Endothelial cell of umbilical vein (primary cell): ENCODE results near the gene PDE10A. TPM values are rescaled to one million over a fixed set of nuclear protein-coding genes. Genes with fewer than 3 reads are reported as not detected.

ENCODE experiments used
- BruUV-seq: library from RNA; stranded (reverse); fragments of 400-500 nt; replicated peaks from 2 replicates; lab custom pipeline; 2021; lab: Mats Ljungman, UMichigan
- CTCF ChIA-PET: fragments of 300-600, 350-600 bp; sonication (Branson Sonifier 250); formaldehyde crosslinking; loops from one replicate; lab custom pipeline; 2021; ENCODE audit warnings: antibody characterized with exemption, inconsistent platforms; lab: Charles Lee
- POLR2A ChIA-PET: fragments of 300-600, 350-600 bp; sonication (Branson Sonifier 250); formaldehyde crosslinking; loops from one replicate; lab custom pipeline; 2021; ENCODE audit warnings: antibody characterized with exemption, inconsistent platforms; lab: Charles Lee
- DNase-seq: peaks from one replicate; pipeline ENCODE4 v3.0.0-alpha.2; 2011; ENCODE audit warnings: low read depth, low spot score
- FAIRE-seq: peaks from 2 replicates; lab custom pipeline; 2011; peaks lifted over from hg19 to GRCh38; lab: Jason Lieb, UNC
- H2AFZ ChIP-seq: 2 replicates; pipeline ENCODE4 v1.6.0; 2012; ENCODE audit warnings: low read depth, low read length, control low read depth, inconsistent platforms
- H3K27ac ChIP-seq: 2 replicates; pipeline ENCODE4 v1.5.1; 2011; ENCODE audit warnings: low read depth, mild to moderate bottlenecking, control low read depth, low read length, moderate library complexity; ENCODE audit not compliant: insufficient read depth
- H3K27me3 ChIP-seq, 2 experiments: 2 replicates each; pipeline versions ENCODE4 v1.6.0 to v1.6.1; 2011; ENCODE audit warnings: low read length in 2 of 2, mixed read lengths in 1 of 2; ENCODE audit not compliant: control insufficient read depth in 2 of 2, insufficient read depth in 2 of 2
- H3K36me3 ChIP-seq, 2 experiments: 2 replicates in 1 of 2; 3 replicates in 1 of 2; pipeline ENCODE4 v1.5.1; 2011; ENCODE audit warnings: low read length in 2 of 2, mild to moderate bottlenecking in 1 of 2, moderate library complexity in 1 of 2; ENCODE audit not compliant: control insufficient read depth in 2 of 2, insufficient read depth in 2 of 2; ENCODE audit errors: extremely low read depth in 1 of 2
- H3K4me1 ChIP-seq: 3 replicates; pipeline ENCODE4 v1.5.1; 2011; ENCODE audit warnings: mild to moderate bottlenecking, low read length; ENCODE audit not compliant: control insufficient read depth, insufficient read depth; ENCODE audit errors: extremely low read depth
- H3K4me2 ChIP-seq: 2 replicates; pipeline ENCODE4 v1.6.1; 2011; ENCODE audit warnings: low read length, control low read depth, mixed read lengths; ENCODE audit not compliant: insufficient read depth
- H3K4me3 ChIP-seq, 3 experiments: fragments of 200-600 bp in 1 of 3; sonication (generic), shearing (Covaris generic) in 1 of 3; replicated peaks in 1 of 3; 2 replicates each; pipeline ENCODE4 v1.5.1; 2011 to 2016; ENCODE audit warnings: control low read depth in 3 of 3, low read length in 3 of 3, mild to moderate bottlenecking in 2 of 3, inconsistent platforms in 1 of 3, low read depth in 1 of 3, moderate library complexity in 1 of 3; ENCODE audit not compliant: insufficient read depth in 1 of 3
- H3K79me2 ChIP-seq: 2 replicates; pipeline ENCODE4 v1.6.0; 2012; ENCODE audit warnings: low read length, inconsistent platforms; ENCODE audit not compliant: control insufficient read depth, insufficient read depth
- H3K9ac ChIP-seq: replicated peaks from 2 replicates; pipeline ENCODE3; 2011; ENCODE audit warnings: low read length, control low read depth; ENCODE audit not compliant: insufficient read depth; ENCODE audit errors: extremely low read depth
- H3K9me1 ChIP-seq: replicated peaks from 3 replicates; pipeline ENCODE4 v1.6.0; 2011; ENCODE audit warnings: mild to moderate bottlenecking, low read length; ENCODE audit not compliant: control insufficient read depth, insufficient read depth; ENCODE audit errors: extremely low read depth
- H3K9me3 ChIP-seq: replicated peaks from 2 replicates; pipeline ENCODE4 v1.5.1; 2012; ENCODE audit warnings: low read length, inconsistent platforms; ENCODE audit not compliant: control insufficient read depth, insufficient read depth
- H4K20me1 ChIP-seq: replicated peaks from 2 replicates; pipeline ENCODE3; 2011; ENCODE audit warnings: mild to moderate bottlenecking, low read length; ENCODE audit not compliant: control insufficient read depth, insufficient read depth; ENCODE audit errors: extremely low read depth
- EZH2 ChIP-seq: IDR thresholded peaks from 2 replicates; pipeline ENCODE4 v1.6.1; 2012; ENCODE audit warnings: borderline replicate concordance, low read depth, mild to moderate bottlenecking, moderate library complexity, low read length, inconsistent platforms; ENCODE audit not compliant: severe bottlenecking
- GATA2 ChIP-seq: IDR thresholded peaks from 2 replicates; pipeline ENCODE4 v1.7.0; 2011; ENCODE audit warnings: low read depth, mild to moderate bottlenecking, moderate library complexity, mixed read lengths, low read length; ENCODE audit not compliant: insufficient read length, insufficient read depth
- JUN ChIP-seq: IDR thresholded peaks from 2 replicates; pipeline ENCODE4 v1.6.1; 2011; ENCODE audit warnings: borderline replicate concordance, low read depth; ENCODE audit not compliant: insufficient read length, insufficient read depth
- MAX ChIP-seq: IDR thresholded peaks from 2 replicates; pipeline ENCODE4 v1.6.1; 2011; ENCODE audit not compliant: insufficient read depth, insufficient read length
- MYC ChIP-seq: IDR thresholded peaks from one replicate; pipeline ENCODE4 v1.6.1; 2011; ENCODE audit warnings: mild to moderate bottlenecking, low read depth, low read length
- POLR2A ChIP-seq: IDR thresholded peaks from 2 replicates; pipeline ENCODE4 v1.6.1; 2012; ENCODE audit warnings: low read depth, mild to moderate bottlenecking, control low read depth, low read length
- dilution Hi-C: fragments of 300-500 bp; cut with MboI; formaldehyde crosslinking; loops from one replicate; pipeline ENCODE4 v1.15.0; 2019; ENCODE audit warnings: low sequenced_read_pairs; ENCODE audit not compliant: extremely low pct_ligation_motif_present
- intact Hi-C: fragments of 100-400 bp; cut with micrococcal nuclease; formaldehyde crosslinking; loops from one replicate; pipeline ENCODE4 v1.10.0; 2022
- polyA plus RNA-seq, 4 experiments: library from polyadenylated mRNA; depleted of rRNA in 3 of 4; stranded (reverse) in 3 of 4; unstranded in 1 of 4; fragments of >200 nt; gene quantifications; 2 replicates each; pipeline versions ENCODE4 v1.2.1 to v1.2.3, GENCODE V29; 2011 to 2012; ENCODE audit warnings: missing spikeins in 1 of 4
- total RNA-seq: library from RNA; stranded (reverse); gene quantifications from 2 replicates; pipeline ENCODE4 v1.2.3, GENCODE V29; 2021

PDE10A gene
- total and polyA plus RNA-seq, 2 donors (not counting 3 experiments of a cell fraction or from before 2014, with no cell fraction given): 0.86 to 2.9 TPM

GRCh38 chr6:165456286-165456685, 206.8 kb downstream of the PDE10A start:
- H3K36me3 ChIP-seq: no peaks in the 10 kb centered on the region
- H3K79me2 ChIP-seq: no peaks in the 10 kb centered on the region
- H3K27ac ChIP-seq: no peak overlapping the region
- no peaks in the 10 kb centered on the region for H3K9me1 ChIP-seq
- intact Hi-C loops (no loop called here), dilution Hi-C loops (no loop called here)
- H3K9ac ChIP-seq: no peak overlapping the region
- POLR2A ChIA-PET: no interaction called here
- no peak overlapping the region for H3K4me2 ChIP-seq
- no TSS peak for BruUV-seq
- H3K9me3 ChIP-seq: no peaks in the 10 kb centered on the region
- TF ChIP-seq MAX (no peak), JUN (no peak), POLR2A (no peak)
- no peak overlapping the region for H3K4me3 ChIP-seq
- no peaks in the 10 kb centered on the region for H4K20me1 ChIP-seq
- no peak for DNase-seq
- no peaks in the 10 kb centered on the region for H3K27me3 ChIP-seq
- no peak for FAIRE-seq
- CTCF ChIA-PET: interaction anchor here (6.0 kb wide), 1 partner anchor 17 kb away, joined by 48 read pairs; no protein-coding TSS in a partner anchor
- no peaks in the 10 kb centered on the region for H3K4me1 ChIP-seq
- no peak overlapping the region for H2AFZ ChIP-seq

GRCh38 chr6:165455488-165455887, 207.6 kb downstream of the PDE10A start:
- FAIRE-seq: no peak
- Histone ChIP-seq H3K36me3 (no peaks in the 10 kb centered on the region), H3K27me3 (no peaks in the 10 kb centered on the region), H3K27ac (no peak overlapping the region), H2AFZ (no peak overlapping the region), H3K4me3 (no peak overlapping the region), H3K4me1 (no peaks in the 10 kb centered on the region), H4K20me1 (no peaks in the 10 kb centered on the region), H3K9me1 (no peaks in the 10 kb centered on the region), H3K9ac (no peak overlapping the region), H3K9me3 (no peaks in the 10 kb centered on the region), H3K4me2 (no peak overlapping the region), H3K79me2 (no peaks in the 10 kb centered on the region)
- TF ChIP-seq EZH2 (no peak), JUN (no peak), GATA2 (no peak), MYC (no peak)
- dilution Hi-C loops (no loop called here), intact Hi-C loops (no loop called here)
- no peak for DNase-seq
- CTCF ChIA-PET: interaction anchor here (6.0 kb wide), 1 partner anchor 16 kb away, joined by 48 read pairs; no protein-coding TSS in a partner anchor
- no TSS peak for BruUV-seq
- POLR2A ChIA-PET: no interaction called here
